SW480 (cell line): ENCODE measurements around the gene DLG5.
A peak's percentile ranks its signal among the peaks of the same experiment; 100 is the strongest.

Experiments
- DNase-seq: peaks from one replicate; pipeline ENCODE4 v3.0.0-alpha.2; 2016; ENCODE audit warnings: low spot score

Gene DLG5

GRCh38 chr10:77912576-77912975 lies 14.0 kb downstream of the DLG5 start:
- no peak for DNase-seq

GRCh38 chr10:77911535-77912123 lies 14.9 kb downstream of the DLG5 start:
- peak; percentile 20 for DNase-seq

- no peak for DNase-seq
Measured at GRCh38 chr10:77910524-77911145, 15.9 kb downstream of the DLG5 start.

- peak; percentile 27 for DNase-seq
Measured at GRCh38 chr10:77909749-77910375, 16.7 kb downstream of the DLG5 start.

GRCh38 chr10:77909021-77909748 lies 17.4 kb downstream of the DLG5 start:
- DNase-seq = no peak

GRCh38 chr10:77907900-77908717 lies 18.4 kb downstream of the DLG5 start:
- DNase-seq = peak; percentile 39

- no peak for DNase-seq
Measured at GRCh38 chr10:77907462-77907861, 19.1 kb downstream of the DLG5 start.

- no peak for DNase-seq
Measured at GRCh38 chr10:77906951-77907421, 19.6 kb downstream of the DLG5 start.

- DNase-seq = no peak
Measured at GRCh38 chr10:77905781-77906180, 20.8 kb downstream of the DLG5 start.

- DNase-seq = no peak
Measured at GRCh38 chr10:77905086-77905748, 21.3 kb downstream of the DLG5 start.

GRCh38 chr10:77904100-77904840 lies 22.3 kb downstream of the DLG5 start:
- DNase-seq = no peak

GRCh38 chr10:77902159-77902558 lies 24.4 kb downstream of the DLG5 start:
- no peak for DNase-seq

GRCh38 chr10:77901743-77902142 lies 24.8 kb downstream of the DLG5 start:
- no peak for DNase-seq

- DNase-seq = no peak
Measured at GRCh38 chr10:77899690-77900089, 26.9 kb downstream of the DLG5 start.

GRCh38 chr10:77899080-77899477 lies 27.5 kb downstream of the DLG5 start:
- DNase-seq = peak; percentile 62

- peak; percentile 70 for DNase-seq
Measured at GRCh38 chr10:77898323-77899079, 28.1 kb downstream of the DLG5 start.

- DNase-seq = no peak
Measured at GRCh38 chr10:77896058-77896457, 30.5 kb downstream of the DLG5 start.

GRCh38 chr10:77894058-77894457 lies 32.5 kb downstream of the DLG5 start:
- DNase-seq = no peak

GRCh38 chr10:77893386-77893785 lies 33.2 kb downstream of the DLG5 start:
- DNase-seq = no peak

GRCh38 chr10:77892761-77893160 lies 33.8 kb downstream of the DLG5 start:
- no peak for DNase-seq
